IPS-NIHi7 (cell line): ENCODE data around the gene RBM33.

Experiments
- DNase-seq: peaks from one replicate; pipeline ENCODE4 v3.0.0; 2012; ENCODE audit warnings: mixed read lengths; ENCODE audit errors: extremely low spot score

RBM33 gene

DNA sequence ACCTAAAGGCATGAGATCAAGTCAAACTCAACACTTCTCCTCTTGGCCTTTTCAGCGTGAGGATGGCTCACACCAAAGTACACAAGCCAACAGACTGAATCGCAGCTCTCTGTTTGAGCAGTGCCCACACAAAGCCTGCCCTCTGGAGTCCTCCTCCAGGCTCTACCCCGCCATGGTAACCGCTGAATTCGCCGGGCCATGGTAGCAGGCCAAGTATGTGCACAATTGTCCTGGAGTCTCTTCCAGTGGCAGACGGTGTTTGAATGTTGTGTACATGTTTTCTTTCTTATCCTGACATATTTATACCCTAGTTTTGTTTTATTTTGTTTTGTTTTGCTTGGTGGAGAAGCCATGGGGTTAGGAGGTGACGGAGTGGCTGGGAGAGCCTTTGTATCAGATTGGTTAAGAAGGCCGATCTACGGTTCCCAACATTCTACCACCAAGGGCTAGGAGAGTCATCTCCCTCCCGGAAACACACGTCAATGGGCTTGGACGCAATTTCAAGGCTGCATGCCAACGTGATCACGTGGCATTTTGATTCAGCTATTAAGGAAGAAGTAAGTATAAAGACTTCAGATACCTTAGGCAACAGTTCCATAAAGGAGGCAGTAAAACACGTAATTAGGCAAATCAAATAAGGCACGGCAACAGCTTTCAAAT lies 179.9 kb downstream of the RBM33 start:
- no peak for DNase-seq

DNA sequence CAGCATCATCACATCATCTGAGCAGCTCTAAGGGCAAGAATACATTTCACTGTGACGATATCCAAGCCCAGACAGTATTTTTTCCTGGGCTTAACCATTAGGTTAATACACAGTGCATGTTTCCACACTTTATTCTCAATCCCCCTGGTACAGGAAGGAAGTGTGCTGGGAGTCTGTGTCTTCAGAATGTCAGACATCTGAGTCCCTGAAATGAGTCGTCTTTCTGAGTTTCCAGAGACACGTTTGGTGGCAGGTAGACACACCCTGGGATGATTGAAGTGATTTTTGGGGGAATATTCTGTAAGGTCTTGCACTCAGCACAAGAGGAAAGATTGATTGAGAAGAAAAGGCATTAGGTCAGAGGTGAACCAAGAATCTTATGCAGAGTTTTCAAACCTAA lies 180.9 kb downstream of the RBM33 start:
- DNase-seq: no peak

DNA sequence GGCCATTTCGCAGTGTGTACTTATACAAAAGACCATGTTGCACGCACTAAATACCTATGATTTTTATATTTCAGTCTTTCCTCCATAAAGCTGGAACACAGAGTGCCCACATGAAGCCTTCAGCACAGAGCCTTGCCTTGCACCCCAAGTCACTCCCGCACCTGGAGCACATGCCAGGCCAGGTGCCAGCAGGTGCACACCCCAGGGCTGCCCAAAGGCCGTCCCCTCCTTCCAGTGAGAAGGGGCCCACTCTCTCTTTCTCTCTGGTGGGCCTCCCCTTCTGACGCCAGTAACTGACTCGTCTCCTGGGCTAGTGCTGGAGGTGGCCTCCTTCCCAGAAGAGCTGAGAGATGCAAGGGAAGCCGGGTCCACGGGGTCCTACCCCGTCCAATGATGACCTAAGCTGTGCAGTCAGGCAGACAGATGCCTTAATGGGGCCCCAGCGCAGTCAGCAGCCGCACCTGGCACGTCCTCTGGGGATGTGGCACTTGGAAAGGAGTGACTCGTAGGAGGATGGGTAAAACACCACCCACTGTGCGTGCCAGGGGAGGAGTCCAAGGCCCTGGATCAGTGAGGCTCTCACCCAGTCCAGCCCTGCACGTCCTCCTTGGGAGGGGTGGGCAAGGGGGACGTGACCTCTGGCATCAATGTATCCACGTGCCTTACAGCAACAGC lies 185.5 kb downstream of the RBM33 start:
- DNase-seq: no peak
